ENCODE results near the gene MTRFR.

DNA sequence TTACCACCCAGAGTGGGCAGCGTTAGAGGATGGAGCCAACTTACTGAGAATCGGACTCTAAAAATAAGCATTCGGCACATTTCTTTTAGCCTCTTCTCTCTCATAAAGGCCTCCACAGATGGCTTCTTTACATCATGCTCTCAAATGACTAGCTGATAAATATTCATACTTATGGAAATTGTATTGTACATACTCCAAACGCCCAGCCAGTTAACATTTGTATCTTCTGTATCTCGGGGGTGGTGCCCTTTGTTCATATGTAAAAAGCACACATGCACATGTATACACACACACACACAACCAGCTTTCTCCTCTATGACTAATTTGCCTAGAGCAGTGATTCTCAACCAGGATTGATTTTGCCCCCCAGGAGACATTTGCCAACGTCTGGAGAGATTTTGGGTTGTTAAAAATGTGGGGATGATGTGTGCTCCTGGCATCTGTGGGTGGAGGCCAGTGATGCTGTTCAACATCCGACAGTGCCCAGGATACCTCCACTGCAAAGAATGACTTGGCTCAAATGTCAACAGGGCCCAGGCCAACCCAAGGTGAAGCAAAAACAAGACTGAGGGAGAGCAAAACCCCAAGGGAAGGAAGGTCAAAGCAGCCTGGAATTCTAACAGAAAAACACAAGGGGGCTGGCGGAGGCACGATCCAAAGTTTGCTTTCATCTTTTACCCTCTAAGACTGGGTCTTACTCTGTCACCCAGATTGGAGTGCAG, 53.6 kb downstream of the MTRFR start:
- TF ChIP-seq POLR2A (IDR thresholded peaks at IDR 0.05; ENCODE audit: low read length) (no peak), GATA1 (IDR thresholded peaks at IDR 0.05; ENCODE audit: low read depth, low read length) (no peak)
